Measurements from ENCODE around the gene CPSF6.
A peak's percentile ranks its signal among the peaks of the same experiment; 100 is the strongest.

GRCh38 chr12:69284131-69284530 lies 44.8 kb downstream of the CPSF6 start:
- no peak for TF ChIP-seq POLR2A (IDR thresholded peaks at IDR 0.05)
- peak in 4 of 12 donors; percentile 22 to 43 (median 32) for TF ChIP-seq CTCF (IDR thresholded peaks at IDR 0.05)

All from heart left ventricle (tissue), 13 donors.